ENCODE data around the gene TTLL10.

Gene TTLL10

DNA sequence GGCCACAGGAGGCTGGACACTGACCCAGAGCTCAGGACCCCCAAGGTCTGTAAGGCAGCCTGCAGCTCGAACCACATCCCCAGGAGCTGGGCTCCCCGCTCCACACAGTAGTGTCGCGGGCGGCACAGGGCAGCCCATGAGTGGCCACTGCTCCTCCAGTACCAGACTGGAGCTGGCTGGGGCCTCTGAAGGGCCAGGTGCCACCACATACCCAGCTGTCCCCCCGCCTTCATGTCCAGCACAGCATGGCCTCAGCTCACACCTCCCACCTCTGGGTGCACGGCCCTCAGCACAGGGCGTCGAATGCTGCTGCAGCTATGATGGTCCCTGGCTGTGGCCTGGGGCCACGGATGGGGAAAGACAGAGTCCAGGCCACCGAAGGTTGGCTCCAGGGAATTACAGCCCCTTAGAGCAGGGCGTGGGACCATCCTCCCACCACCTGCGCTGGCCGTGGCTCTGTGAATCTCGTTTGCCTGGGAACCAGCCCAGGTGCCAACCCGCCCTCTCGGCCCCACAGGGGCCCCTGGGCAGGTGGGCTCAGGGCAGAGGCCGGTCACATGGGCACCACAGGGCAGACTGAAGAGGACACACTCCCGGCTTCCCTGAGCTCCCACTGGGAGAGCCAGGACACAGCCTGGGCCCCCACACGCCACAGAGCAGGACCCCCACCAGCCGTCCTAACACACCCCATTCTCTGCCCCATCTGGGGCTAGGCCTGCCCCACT is 42.4 kb downstream of the TTLL10 start:
- ChIA-PET CTCF (no interaction called here), POLR2A (no interaction called here)
- DNase-seq (ENCODE audit: extremely low spot score) = no peak
- no peak for TF ChIP-seq FOXK2 (IDR thresholded peaks at IDR 0.05)
- no peak for TF ChIP-seq NFRKB (IDR thresholded peaks at IDR 0.05)
- no peak for TF ChIP-seq ELF4 (IDR thresholded peaks at IDR 0.05)
- no peak for TF ChIP-seq HDGF (IDR thresholded peaks at IDR 0.05; ENCODE audit: borderline replicate concordance)
- TF ChIP-seq ZNF384 (IDR thresholded peaks at IDR 0.05) = no peak
- TF ChIP-seq L3MBTL2 (conservative IDR thresholded peaks at IDR 0.05) = no peak
- no peak for TF ChIP-seq CTBP1 (IDR thresholded peaks at IDR 0.05; ENCODE audit: borderline replicate concordance)
- TF ChIP-seq LEF1 (IDR thresholded peaks at IDR 0.05; ENCODE audit: borderline replicate concordance) = no peak
- TF ChIP-seq FOXA1 (IDR thresholded peaks at IDR 0.05) = no peak
- TF ChIP-seq, protein P1, sequence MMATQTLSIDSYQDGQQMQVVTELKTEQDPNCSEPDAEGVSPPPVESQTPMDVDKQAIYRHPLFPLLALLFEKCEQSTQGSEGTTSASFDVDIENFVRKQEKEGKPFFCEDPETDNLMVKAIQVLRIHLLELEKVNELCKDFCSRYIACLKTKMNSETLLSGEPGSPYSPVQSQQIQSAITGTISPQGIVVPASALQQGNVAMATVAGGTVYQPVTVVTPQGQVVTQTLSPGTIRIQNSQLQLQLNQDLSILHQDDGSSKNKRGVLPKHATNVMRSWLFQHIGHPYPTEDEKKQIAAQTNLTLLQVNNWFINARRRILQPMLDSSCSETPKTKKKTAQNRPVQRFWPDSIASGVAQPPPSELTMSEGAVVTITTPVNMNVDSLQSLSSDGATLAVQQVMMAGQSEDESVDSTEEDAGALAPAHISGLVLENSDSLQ (IDR thresholded peaks at IDR 0.05) = no peak
- TF ChIP-seq BHLHE40 (IDR thresholded peaks at IDR 0.05; ENCODE audit: borderline replicate concordance) = no peak
- TF ChIP-seq FOXM1 (IDR thresholded peaks at IDR 0.05; ENCODE audit: borderline replicate concordance) = no peak
- no peak for TF ChIP-seq SP1 (IDR thresholded peaks at IDR 0.05)
- no peak for TF ChIP-seq SUZ12 (IDR thresholded peaks at IDR 0.05)
- TF ChIP-seq TARDBP (IDR thresholded peaks at IDR 0.05) = no peak
- TF ChIP-seq ARNT (IDR thresholded peaks at IDR 0.05) = no peak

DNA sequence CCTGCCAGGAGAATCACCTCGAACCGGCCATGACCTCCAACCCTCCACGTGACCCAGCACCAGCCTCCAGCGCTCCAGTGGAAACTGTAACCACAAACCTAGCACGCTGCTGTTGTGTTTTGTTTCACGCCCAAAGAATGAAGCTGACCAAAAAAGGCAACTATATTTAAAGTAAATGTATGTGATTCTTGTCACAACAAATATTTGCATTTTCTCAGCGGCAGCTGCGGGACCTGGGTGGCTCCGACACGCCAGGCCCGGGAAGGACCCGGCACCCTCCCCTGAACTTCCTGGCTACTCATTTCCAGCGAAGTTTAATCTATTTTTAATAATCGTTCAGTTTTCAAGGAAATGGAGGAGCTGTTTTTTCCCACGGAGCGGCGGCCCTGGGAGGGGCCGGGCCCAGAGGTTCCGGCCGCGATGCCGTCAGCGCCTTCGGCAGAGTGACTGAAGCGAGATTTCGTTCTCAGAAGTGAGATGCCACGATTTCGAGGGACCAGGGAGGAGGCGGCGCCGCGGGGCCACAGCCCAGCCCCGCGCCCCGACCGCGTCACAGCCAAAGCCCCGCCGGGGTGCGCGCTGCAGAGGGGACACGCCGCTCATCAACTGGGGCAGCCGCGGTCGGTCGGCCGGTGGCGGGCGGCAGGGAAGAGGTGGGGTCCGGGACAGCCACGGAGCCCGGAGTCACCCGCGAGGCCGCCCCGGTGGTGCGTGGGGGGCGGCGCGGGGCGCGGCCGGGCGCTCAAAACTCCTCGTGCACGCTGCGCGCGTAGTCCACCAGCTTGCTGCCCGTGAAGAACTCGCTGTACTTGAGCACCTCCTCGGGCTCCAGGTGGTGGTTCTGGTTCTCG is 43.3 kb downstream of the TTLL10 start:
- TF ChIP-seq LEF1 (IDR thresholded peaks at IDR 0.05; ENCODE audit: borderline replicate concordance) (no peak), BHLHE40 (IDR thresholded peaks at IDR 0.05; ENCODE audit: borderline replicate concordance) (no peak), SUZ12 (IDR thresholded peaks at IDR 0.05) (no peak), ARNT (IDR thresholded peaks at IDR 0.05) (no peak), ZNF384 (IDR thresholded peaks at IDR 0.05) (no peak), FOXA1 (IDR thresholded peaks at IDR 0.05) (no peak), ELF4 (IDR thresholded peaks at IDR 0.05) (no peak), SP1 (IDR thresholded peaks at IDR 0.05) (no peak)
- TF ChIP-seq, protein P1 (IDR thresholded peaks at IDR 0.05) = no peak
- ChIA-PET CTCF (no interaction called here), POLR2A (no interaction called here)
- DNase-seq (ENCODE audit: extremely low spot score) = no peak

DNA sequence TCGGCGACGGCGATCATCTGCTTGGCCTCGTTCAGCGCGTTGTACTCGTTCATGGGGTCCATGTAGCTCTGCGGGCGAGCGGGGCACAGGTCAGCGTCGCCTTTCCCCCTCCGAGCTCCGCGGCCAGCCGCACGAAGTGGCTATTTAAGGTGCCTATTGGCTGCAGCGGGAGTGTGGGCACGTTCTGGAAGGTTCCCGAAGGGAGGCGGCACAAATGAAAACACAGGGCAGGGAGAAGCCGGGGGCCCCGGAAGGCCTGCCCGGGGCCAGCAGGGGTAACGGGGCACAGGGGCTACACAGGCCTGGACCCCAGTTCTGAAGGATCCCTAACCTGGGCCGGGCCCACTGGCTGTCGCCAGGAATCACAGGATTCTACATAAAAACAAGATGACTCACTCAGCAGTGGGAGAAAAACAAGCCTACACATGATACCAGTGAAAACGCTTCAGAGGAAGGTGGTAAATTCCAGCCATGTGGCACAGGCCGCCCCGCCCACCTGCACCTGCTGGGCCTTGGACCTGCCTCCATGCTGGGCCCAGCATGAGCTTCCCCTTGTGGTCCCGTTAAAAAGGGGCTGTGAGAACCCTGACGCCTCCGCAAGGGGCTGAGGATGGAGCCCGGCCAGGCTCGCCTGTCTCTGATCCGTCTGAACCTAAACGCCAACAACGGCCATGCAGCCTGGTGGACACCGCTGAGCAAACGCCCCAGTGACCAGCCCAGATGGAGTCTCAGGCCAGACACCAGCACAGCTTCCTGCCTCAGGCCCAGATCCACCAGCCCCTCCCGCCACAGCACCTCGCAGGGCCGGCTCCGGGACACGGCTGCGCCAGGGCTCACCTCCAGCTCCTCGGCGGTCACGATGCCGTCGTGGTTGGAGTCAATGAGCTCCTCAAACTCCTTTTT is 44.2 kb downstream of the TTLL10 start:
- ChIA-PET CTCF (no interaction called here), POLR2A (no interaction called here)
- TF ChIP-seq SUZ12 (IDR thresholded peaks at IDR 0.05) (no peak), FOXK2 (IDR thresholded peaks at IDR 0.05) (no peak)
- no peak for DNase-seq (ENCODE audit: extremely low spot score)

DNA sequence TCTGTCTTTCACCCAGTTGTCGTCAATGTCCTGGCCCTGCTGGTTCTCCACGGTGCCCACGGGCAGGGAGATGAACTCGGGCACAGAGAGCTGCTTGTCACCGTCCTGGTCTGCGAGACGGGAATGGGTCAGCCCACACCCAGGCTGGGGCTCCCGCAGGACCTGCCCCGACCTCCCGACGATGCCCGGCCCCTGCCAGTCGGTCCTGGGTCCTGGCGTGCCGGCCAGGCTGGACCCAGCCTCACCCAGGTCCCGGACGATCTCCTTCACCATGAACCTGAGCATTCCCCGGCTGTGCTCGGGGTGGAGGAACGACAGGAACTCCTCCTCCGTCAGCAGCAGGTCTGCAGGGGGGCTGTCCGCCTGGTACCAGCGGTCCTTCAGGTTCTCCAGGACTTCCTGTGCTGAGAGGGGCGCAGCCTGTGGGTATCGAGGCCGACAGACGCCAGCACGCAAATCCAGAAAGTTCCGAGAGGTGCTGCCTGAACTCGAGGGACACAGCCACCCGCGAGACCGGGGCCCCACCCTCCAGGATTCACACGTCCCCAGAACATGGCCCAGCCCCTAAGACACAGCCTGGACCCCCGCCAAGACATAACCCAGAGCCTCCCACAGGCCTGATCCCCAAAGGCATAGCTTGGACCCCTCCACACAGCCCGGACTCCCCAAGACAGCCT is 45.0 kb downstream of the TTLL10 start:
- CTCF ChIA-PET = no interaction called here

DNA sequence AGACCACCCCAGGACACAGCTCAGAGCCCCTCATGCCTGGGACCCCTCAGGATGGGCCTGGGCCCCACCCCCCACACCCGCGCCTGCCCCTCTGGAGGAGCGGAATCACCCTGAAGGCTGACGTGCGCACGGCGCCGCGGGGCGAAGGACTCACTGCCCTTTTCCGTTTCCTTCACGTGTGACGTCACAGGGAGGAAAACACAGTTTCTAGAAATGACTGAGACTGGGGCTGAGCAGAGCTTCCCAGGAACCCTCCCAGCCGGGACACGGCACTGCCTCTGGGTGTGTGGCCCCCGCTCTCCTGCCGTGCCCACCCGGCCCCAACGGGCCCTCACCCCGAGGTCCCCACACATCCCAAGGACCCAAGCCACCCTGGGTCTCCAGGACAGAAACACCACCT is 45.7 kb downstream of the TTLL10 start:
- TF ChIP-seq HDGF (IDR thresholded peaks at IDR 0.05; ENCODE audit: borderline replicate concordance) = no peak
- TF ChIP-seq SUZ12 (IDR thresholded peaks at IDR 0.05) = no peak
- no peak for DNase-seq (ENCODE audit: extremely low spot score)
- ChIA-PET POLR2A (no interaction called here), CTCF (no interaction called here)

More for the DNA sequence above, 45.0 kb downstream of the TTLL10 start:
- no peak for TF ChIP-seq HDGF (IDR thresholded peaks at IDR 0.05; ENCODE audit: borderline replicate concordance)
- no peak for TF ChIP-seq NFRKB (IDR thresholded peaks at IDR 0.05)
- TF ChIP-seq FOXK2 (IDR thresholded peaks at IDR 0.05) = no peak
- TF ChIP-seq ELF4 (IDR thresholded peaks at IDR 0.05) = no peak
- TF ChIP-seq BHLHE40 (IDR thresholded peaks at IDR 0.05; ENCODE audit: borderline replicate concordance) = no peak
- no peak for TF ChIP-seq SP1 (IDR thresholded peaks at IDR 0.05)
- TF ChIP-seq ARNT (IDR thresholded peaks at IDR 0.05) = no peak
- TF ChIP-seq FOXA1 (IDR thresholded peaks at IDR 0.05) = no peak
- TF ChIP-seq TARDBP (IDR thresholded peaks at IDR 0.05) = no peak
- no peak for TF ChIP-seq CTBP1 (IDR thresholded peaks at IDR 0.05; ENCODE audit: borderline replicate concordance)
- TF ChIP-seq LEF1 (IDR thresholded peaks at IDR 0.05; ENCODE audit: borderline replicate concordance) = no peak
- TF ChIP-seq, protein P1 (IDR thresholded peaks at IDR 0.05) = no peak
- no peak for TF ChIP-seq ZNF384 (IDR thresholded peaks at IDR 0.05)
- TF ChIP-seq L3MBTL2 (conservative IDR thresholded peaks at IDR 0.05) = no peak
- POLR2A ChIA-PET = no interaction called here
- DNase-seq (ENCODE audit: extremely low spot score) = no peak

Measured in HEK293T (cell line).